GM19239 (cell line): ENCODE measurements around the gene C10orf143.

Source experiments
- DNase-seq: peaks from one replicate; pipeline ENCODE4 v3.0.0; 2011; ENCODE audit warnings: low spot score; ENCODE audit not compliant: insufficient read length
- FAIRE-seq: peaks from 2 replicates; lab custom pipeline; 2011; peaks lifted over from hg19 to GRCh38; lab: Jason Lieb, UNC

The C10orf143 gene

GRCh38 chr10:130018730-130019185 is 91.9 kb downstream of the C10orf143 start:
- FAIRE-seq, result no peak
- no peak for DNase-seq

GRCh38 chr10:130018265-130018664 is 92.4 kb downstream of the C10orf143 start:
- FAIRE-seq (no peak), DNase-seq (no peak)

- no peak for FAIRE-seq
- DNase-seq, result no peak
Measured at GRCh38 chr10:130017631-130018022, 93.0 kb downstream of the C10orf143 start.

- FAIRE-seq, result no peak
Measured at GRCh38 chr10:130016993-130017630, 93.5 kb downstream of the C10orf143 start.

GRCh38 chr10:130016095-130016494 is 94.5 kb downstream of the C10orf143 start:
- no peak for FAIRE-seq
- no peak for DNase-seq

More at GRCh38 chr10:130016993-130017630, 93.5 kb downstream of the C10orf143 start:
- DNase-seq, result no peak

- FAIRE-seq (no peak), DNase-seq (no peak)
Measured at GRCh38 chr10:130015075-130015695, 95.4 kb downstream of the C10orf143 start.

GRCh38 chr10:130014263-130015074 is 96.2 kb downstream of the C10orf143 start:
- FAIRE-seq (no peak), DNase-seq (no peak)
